ENCODE results near the gene HHATL.

HHATL gene

DNA sequence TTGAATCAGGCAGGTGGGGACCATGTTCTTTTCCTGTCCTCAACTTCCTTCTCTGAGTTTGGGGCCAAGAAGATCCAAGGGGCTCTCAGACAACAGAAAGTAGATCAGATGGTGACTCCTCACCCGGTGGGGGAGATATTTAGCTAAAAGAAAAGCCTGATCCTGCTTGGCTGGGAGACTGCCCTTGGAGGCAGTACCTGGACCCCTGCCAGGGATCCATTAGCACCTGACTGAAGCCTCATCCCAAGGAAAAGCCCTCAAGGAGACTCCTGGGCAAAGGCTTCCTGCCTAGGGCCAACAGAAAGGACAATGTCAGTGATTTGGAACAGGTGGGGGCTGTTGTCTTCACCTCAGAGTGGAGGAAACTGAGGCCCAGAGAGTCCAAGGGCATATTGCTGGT, 33.5 kb upstream of the HHATL start:
- Histone ChIP-seq H3K9me3 (ENCODE audit: control insufficient read depth, low read length) (no peaks in the 10 kb centered on the region), H2BK5ac (ENCODE audit: low read depth, low read length, poor library complexity, severe bottlenecking) (no peak overlapping the region), H4K8ac (ENCODE audit: low read length) (no peak overlapping the region), H3K4ac (ENCODE audit: low read depth in 1 of 2, low read length in 2 of 2) (no peak overlapping the region), H3K27ac (ENCODE audit: low read length, poor library complexity, severe bottlenecking) (no peak overlapping the region), H3K14ac (ENCODE audit: low read length in 2 of 2) (no peak overlapping the region), H3K79me1 (replicated peaks; ENCODE audit: low read length, poor library complexity, severe bottlenecking) (no peaks in the 10 kb centered on the region), H2AK5ac (ENCODE audit: low read length, severe bottlenecking) (no peak overlapping the region), H3K4me2 (ENCODE audit: low read length, poor library complexity, severe bottlenecking) (no peak overlapping the region), H3K4me3 (ENCODE audit: insufficient read depth in 1 of 2, low read depth in 1 of 2, low read length in 2 of 2) (no peak overlapping the region), H2BK15ac (ENCODE audit: low read depth, poor library complexity, severe bottlenecking) (no peak overlapping the region), H2AFZ (ENCODE audit: low read depth, low read length) (no peak overlapping the region), H2BK120ac (ENCODE audit: low read depth, low read length) (no peak overlapping the region), H3K36me3 (ENCODE audit: control insufficient read depth in 1 of 2, insufficient read depth in 2 of 2, low read depth in 1 of 2, low read length in 2 of 2) (no peaks in the 10 kb centered on the region), H3K9ac (ENCODE audit: low read length) (no peak overlapping the region), H3K27me3 (ENCODE audit: control insufficient read depth in 1 of 2, insufficient read depth in 1 of 2, low read length in 2 of 2) (peaks cover 17 to 30% of the 10 kb centered on the region in 2 experiments), H3K18ac (ENCODE audit: low read depth in 1 of 2, low read length in 2 of 2) (no peak overlapping the region), H4K91ac (ENCODE audit: low read length) (no peak overlapping the region), H2BK12ac (ENCODE audit: low read length in 2 of 2) (no peak overlapping the region), H3K4me1 (ENCODE audit: control insufficient read depth, insufficient read depth, low read depth, low read length) (no peaks in the 10 kb centered on the region), H3K23ac (ENCODE audit: low read length in 2 of 2) (no peak overlapping the region)
- WGBS: 27% methylated on average over 1 of the region's 1 CpG
- no peak for DNase-seq

DNA sequence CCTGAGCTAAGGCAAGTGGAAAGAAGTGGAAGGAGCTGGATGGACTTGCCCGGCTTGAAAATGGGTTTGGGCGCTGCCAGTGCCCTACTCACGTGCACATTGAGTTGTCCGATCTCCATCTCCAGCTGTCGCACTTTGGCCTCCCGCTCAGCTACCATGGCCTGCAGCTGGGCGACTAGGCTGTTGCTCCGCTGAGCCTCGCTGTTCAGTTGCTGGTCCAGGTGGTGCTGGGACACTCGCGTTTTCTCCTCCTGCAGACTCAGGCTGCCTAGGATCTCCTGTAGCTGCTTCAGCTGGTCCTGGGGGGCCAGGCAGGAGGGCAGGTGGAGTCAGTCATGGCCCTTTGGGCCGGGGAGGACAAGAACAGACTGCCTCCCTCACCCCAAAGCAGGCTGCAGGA, 33.0 kb upstream of the HHATL start:
- H3K23ac ChIP-seq (ENCODE audit: low read length in 2 of 2): no peak overlapping the region
- no peak overlapping the region for H2BK5ac ChIP-seq (ENCODE audit: low read depth, low read length, poor library complexity, severe bottlenecking)
- no peak overlapping the region for H3K4me3 ChIP-seq (ENCODE audit: insufficient read depth in 1 of 2, low read depth in 1 of 2, low read length in 2 of 2)
- H3K9me3 ChIP-seq (ENCODE audit: control insufficient read depth, low read length): no peaks in the 10 kb centered on the region
- no peak overlapping the region for H2BK12ac ChIP-seq (ENCODE audit: low read length in 2 of 2)
- H4K91ac ChIP-seq (ENCODE audit: low read length): no peak overlapping the region
- H3K9ac ChIP-seq (ENCODE audit: low read length): no peak overlapping the region
- no peak overlapping the region for H3K27ac ChIP-seq (ENCODE audit: low read length, poor library complexity, severe bottlenecking)
- H2BK120ac ChIP-seq (ENCODE audit: low read depth, low read length): no peak overlapping the region
- no peak overlapping the region for H4K8ac ChIP-seq (ENCODE audit: low read length)
- no peak overlapping the region for H2BK15ac ChIP-seq (ENCODE audit: low read depth, poor library complexity, severe bottlenecking)
- H2AK5ac ChIP-seq (ENCODE audit: low read length, severe bottlenecking): no peak overlapping the region
- no peak overlapping the region for H3K4ac ChIP-seq (ENCODE audit: low read depth in 1 of 2, low read length in 2 of 2)
- H3K4me2 ChIP-seq (ENCODE audit: low read length, poor library complexity, severe bottlenecking): no peak overlapping the region
- H3K36me3 ChIP-seq (ENCODE audit: control insufficient read depth in 1 of 2, insufficient read depth in 2 of 2, low read depth in 1 of 2, low read length in 2 of 2): no peaks in the 10 kb centered on the region
- H3K79me1 ChIP-seq (replicated peaks; ENCODE audit: low read length, poor library complexity, severe bottlenecking): no peaks in the 10 kb centered on the region
- WGBS: 95% methylated on average over 12 of the region's 12 CpGs
- H3K14ac ChIP-seq (ENCODE audit: low read length in 2 of 2): no peak overlapping the region
- no peak overlapping the region for H3K18ac ChIP-seq (ENCODE audit: low read depth in 1 of 2, low read length in 2 of 2)
- DNase-seq: no peak
- peaks cover 17 to 30% of the 10 kb centered on the region in 2 experiments for H3K27me3 ChIP-seq (ENCODE audit: control insufficient read depth in 1 of 2, insufficient read depth in 1 of 2, low read length in 2 of 2)
- H3K4me1 ChIP-seq (ENCODE audit: control insufficient read depth, insufficient read depth, low read depth, low read length): no peaks in the 10 kb centered on the region
- no peak overlapping the region for H2AFZ ChIP-seq (ENCODE audit: low read depth, low read length)

DNA sequence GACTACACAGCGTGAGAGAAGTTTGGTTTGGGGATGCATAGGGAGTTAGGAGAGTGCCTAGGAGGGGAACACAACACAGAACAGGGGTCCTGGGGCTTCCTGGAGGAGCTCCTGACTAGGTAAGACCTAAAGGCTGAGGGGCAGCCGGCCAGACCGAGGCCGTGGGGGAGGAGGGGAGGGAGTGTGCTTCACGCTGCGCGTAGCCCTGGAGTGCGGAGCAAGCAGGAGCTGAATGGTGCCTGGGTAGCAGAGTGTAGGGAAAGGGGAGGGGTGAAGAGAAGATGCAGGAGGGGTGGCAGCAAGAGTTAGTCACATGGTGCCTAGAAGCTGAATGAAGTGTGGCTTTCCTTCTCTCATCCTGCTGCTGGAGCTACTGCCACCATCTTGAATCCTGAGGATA, 32.4 kb upstream of the HHATL start:
- H3K27me3 ChIP-seq (ENCODE audit: control insufficient read depth in 1 of 2, insufficient read depth in 1 of 2, low read length in 2 of 2): peaks cover 17 to 29% of the 10 kb centered on the region in 2 experiments
- H2BK120ac ChIP-seq (ENCODE audit: low read depth, low read length): no peak overlapping the region
- no peaks in the 10 kb centered on the region for H3K36me3 ChIP-seq (ENCODE audit: control insufficient read depth in 1 of 2, insufficient read depth in 2 of 2, low read depth in 1 of 2, low read length in 2 of 2)
- H2AK5ac ChIP-seq (ENCODE audit: low read length, severe bottlenecking): no peak overlapping the region
- no peak overlapping the region for H2BK5ac ChIP-seq (ENCODE audit: low read depth, low read length, poor library complexity, severe bottlenecking)
- no peak overlapping the region for H3K4me3 ChIP-seq (ENCODE audit: insufficient read depth in 1 of 2, low read depth in 1 of 2, low read length in 2 of 2)
- no peak overlapping the region for H3K9ac ChIP-seq (ENCODE audit: low read length)
- H3K9me3 ChIP-seq (ENCODE audit: control insufficient read depth, low read length): no peaks in the 10 kb centered on the region
- no peak overlapping the region for H3K27ac ChIP-seq (ENCODE audit: low read length, poor library complexity, severe bottlenecking)
- no peaks in the 10 kb centered on the region for H3K79me1 ChIP-seq (replicated peaks; ENCODE audit: low read length, poor library complexity, severe bottlenecking)
- no peak overlapping the region for H4K91ac ChIP-seq (ENCODE audit: low read length)
- no peak overlapping the region for H3K23ac ChIP-seq (ENCODE audit: low read length in 2 of 2)
- no peak for DNase-seq
- 72% methylated on average over 8 of the region's 8 CpGs for WGBS
- no peak overlapping the region for H3K18ac ChIP-seq (ENCODE audit: low read depth in 1 of 2, low read length in 2 of 2)
- no peak overlapping the region for H3K4me2 ChIP-seq (ENCODE audit: low read length, poor library complexity, severe bottlenecking)
- H3K4ac ChIP-seq (ENCODE audit: low read depth in 1 of 2, low read length in 2 of 2): no peak overlapping the region
- H4K8ac ChIP-seq (ENCODE audit: low read length): no peak overlapping the region
- H2AFZ ChIP-seq (ENCODE audit: low read depth, low read length): no peak overlapping the region
- no peak overlapping the region for H3K14ac ChIP-seq (ENCODE audit: low read length in 2 of 2)
- no peak overlapping the region for H2BK15ac ChIP-seq (ENCODE audit: low read depth, poor library complexity, severe bottlenecking)
- H2BK12ac ChIP-seq (ENCODE audit: low read length in 2 of 2): no peak overlapping the region
- no peaks in the 10 kb centered on the region for H3K4me1 ChIP-seq (ENCODE audit: control insufficient read depth, insufficient read depth, low read depth, low read length)

DNA sequence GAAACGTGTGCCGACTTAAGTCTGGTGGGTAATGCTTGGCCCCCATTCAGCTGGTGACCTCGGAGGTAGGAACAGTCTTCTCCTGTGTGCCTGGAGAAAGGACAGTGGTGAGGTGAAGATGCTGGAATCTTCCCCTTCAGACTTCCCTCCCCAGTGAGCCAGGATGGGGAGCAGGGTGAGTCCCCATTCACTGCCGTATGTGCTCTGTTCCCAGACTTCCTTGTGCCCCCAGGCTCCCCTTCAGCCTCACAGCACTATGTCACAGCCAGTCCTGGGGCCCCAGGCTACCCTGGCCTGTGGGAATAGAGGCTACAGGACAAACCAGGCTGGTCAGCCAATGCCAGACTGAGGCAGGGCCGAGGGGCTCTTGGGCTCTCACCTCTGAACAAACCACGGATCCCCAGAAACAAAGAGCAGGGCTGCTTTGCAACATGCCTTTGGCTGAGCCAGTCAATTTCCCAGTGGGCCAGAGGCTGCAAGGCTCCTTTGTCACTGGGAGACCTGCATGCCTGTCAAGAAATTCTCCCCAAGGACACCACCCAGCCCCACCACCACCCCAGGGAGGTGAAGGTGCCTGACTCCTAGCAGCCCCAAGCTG, 31.8 kb upstream of the HHATL start:
- Histone ChIP-seq H3K4ac (ENCODE audit: low read depth in 1 of 2, low read length in 2 of 2) (no peak overlapping the region), H3K27me3 (ENCODE audit: control insufficient read depth in 1 of 2, insufficient read depth in 1 of 2, low read length in 2 of 2) (peaks cover 17 to 27% of the 10 kb centered on the region in 2 experiments), H3K4me2 (ENCODE audit: low read length, poor library complexity, severe bottlenecking) (no peak overlapping the region), H3K4me3 (ENCODE audit: insufficient read depth in 1 of 2, low read depth in 1 of 2, low read length in 2 of 2) (no peak overlapping the region), H3K9me3 (ENCODE audit: control insufficient read depth, low read length) (no peaks in the 10 kb centered on the region), H3K79me1 (replicated peaks; ENCODE audit: low read length, poor library complexity, severe bottlenecking) (no peaks in the 10 kb centered on the region), H2AFZ (ENCODE audit: low read depth, low read length) (no peak overlapping the region), H2BK15ac (ENCODE audit: low read depth, poor library complexity, severe bottlenecking) (no peak overlapping the region), H3K18ac (ENCODE audit: low read depth in 1 of 2, low read length in 2 of 2) (no peak overlapping the region), H3K36me3 (ENCODE audit: control insufficient read depth in 1 of 2, insufficient read depth in 2 of 2, low read depth in 1 of 2, low read length in 2 of 2) (no peaks in the 10 kb centered on the region), H2AK5ac (ENCODE audit: low read length, severe bottlenecking) (no peak overlapping the region), H4K8ac (ENCODE audit: low read length) (no peak overlapping the region), H3K23ac (ENCODE audit: low read length in 2 of 2) (no peak overlapping the region), H2BK5ac (ENCODE audit: low read depth, low read length, poor library complexity, severe bottlenecking) (no peak overlapping the region), H3K9ac (ENCODE audit: low read length) (no peak overlapping the region), H4K91ac (ENCODE audit: low read length) (no peak overlapping the region), H2BK12ac (ENCODE audit: low read length in 2 of 2) (no peak overlapping the region), H3K14ac (ENCODE audit: low read length in 2 of 2) (peak overlapping the region in 1 of 2 experiments; percentile 7), H2BK120ac (ENCODE audit: low read depth, low read length) (no peak overlapping the region), H3K27ac (ENCODE audit: low read length, poor library complexity, severe bottlenecking) (no peak overlapping the region), H3K4me1 (ENCODE audit: control insufficient read depth, insufficient read depth, low read depth, low read length) (no peaks in the 10 kb centered on the region)
- 70% methylated on average over 4 of the region's 6 CpGs for WGBS
- no peak for DNase-seq
